ENCODE results near the gene ARL16.

Gene ARL16

DNA sequence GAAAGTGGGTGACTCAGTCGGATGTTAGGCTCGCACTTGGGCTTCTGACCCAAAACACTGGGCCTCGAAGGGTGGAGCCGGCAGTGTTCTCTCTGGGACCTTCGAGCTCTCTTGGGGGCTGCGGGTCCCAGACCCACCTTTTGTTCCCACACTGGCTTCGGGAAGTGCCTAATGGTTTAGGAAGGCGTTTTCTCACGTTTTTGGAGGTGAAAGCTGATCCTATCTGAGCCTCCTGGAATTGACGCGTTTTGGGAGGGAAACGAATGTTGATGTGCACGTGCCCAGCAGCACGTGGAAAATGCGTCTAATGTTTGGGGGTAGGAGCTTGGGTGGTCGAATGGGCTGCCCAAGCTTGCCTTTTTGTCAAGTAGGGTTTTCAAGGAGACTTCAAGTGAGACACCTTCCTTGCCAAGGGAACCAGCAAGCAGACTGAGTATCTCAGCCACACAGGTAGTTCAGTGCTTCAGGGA lies 880 bp upstream of the ARL16 start:
- in situ Hi-C loops (cut with MboI; ENCODE audit: low sequenced_read_pairs, unreplicated experiment), result no loop called here
- DNase-seq (ENCODE audit: low spot score), result no peak
- TF ChIP-seq, protein P1, sequence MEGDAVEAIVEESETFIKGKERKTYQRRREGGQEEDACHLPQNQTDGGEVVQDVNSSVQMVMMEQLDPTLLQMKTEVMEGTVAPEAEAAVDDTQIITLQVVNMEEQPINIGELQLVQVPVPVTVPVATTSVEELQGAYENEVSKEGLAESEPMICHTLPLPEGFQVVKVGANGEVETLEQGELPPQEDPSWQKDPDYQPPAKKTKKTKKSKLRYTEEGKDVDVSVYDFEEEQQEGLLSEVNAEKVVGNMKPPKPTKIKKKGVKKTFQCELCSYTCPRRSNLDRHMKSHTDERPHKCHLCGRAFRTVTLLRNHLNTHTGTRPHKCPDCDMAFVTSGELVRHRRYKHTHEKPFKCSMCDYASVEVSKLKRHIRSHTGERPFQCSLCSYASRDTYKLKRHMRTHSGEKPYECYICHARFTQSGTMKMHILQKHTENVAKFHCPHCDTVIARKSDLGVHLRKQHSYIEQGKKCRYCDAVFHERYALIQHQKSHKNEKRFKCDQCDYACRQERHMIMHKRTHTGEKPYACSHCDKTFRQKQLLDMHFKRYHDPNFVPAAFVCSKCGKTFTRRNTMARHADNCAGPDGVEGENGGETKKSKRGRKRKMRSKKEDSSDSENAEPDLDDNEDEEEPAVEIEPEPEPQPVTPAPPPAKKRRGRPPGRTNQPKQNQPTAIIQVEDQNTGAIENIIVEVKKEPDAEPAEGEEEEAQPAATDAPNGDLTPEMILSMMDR (IDR thresholded peaks at IDR 0.05; ENCODE audit: borderline replicate concordance, control extremely low read depth, extremely low read depth, insufficient read depth, missing control alignments), result no peak

DNA sequence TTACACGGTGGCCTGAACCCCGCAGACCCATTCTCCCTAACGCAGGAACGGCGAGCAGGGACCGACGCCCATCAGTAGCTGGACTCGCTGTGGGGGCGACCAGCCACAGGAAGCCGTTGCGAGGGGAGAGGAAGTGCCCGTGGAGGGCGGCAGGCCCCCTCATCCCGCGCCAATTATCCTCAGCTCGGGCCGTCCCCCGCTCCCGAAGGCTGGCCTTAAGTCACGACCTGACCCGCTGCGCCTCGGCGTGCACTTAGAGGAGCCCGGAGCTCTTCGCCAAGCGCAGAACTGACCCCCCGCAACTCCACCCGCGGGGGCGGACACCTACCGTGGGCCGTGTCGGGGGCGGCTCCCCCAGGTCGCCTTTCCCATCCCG lies 401 bp downstream of the ARL16 start:
- no peak for DNase-seq (ENCODE audit: low spot score)
- in situ Hi-C loops (cut with MboI; ENCODE audit: low sequenced_read_pairs, unreplicated experiment), result no loop called here

DNA sequence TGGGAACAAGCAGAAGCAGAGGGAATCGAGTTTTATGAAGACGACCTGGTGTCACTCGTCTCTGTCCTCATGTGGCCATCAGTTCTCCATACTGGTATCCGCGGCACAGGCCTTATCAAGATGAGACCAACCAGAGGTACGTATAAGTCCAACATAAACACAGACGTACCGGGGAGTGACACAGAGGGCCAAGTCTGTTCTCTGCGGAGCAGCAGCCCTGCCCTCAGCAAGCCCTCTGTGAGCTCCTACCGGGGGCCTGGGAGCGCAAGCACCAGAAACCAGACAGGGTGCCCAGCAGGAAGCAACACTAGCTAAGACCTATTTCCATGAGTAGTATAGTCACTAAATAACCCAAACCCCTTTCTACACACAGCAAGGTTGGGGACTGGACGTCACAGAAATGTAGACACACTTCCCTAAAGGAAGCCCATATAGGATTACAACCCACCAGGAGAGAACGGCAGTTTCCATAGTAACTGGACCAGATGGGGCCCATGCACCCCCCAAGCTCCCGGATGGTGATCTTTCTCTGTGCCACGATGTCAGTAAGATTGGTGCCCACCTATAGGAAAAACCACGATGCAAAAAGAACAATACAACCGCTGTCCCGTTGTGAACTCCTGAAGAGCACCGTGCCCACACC lies 911 bp downstream of the ARL16 start:
- DNase-seq (ENCODE audit: low spot score), result no peak
- in situ Hi-C loops (cut with MboI; ENCODE audit: low sequenced_read_pairs, unreplicated experiment), result no loop called here
- TF ChIP-seq, protein P1 (IDR thresholded peaks at IDR 0.05; ENCODE audit: borderline replicate concordance, control extremely low read depth, extremely low read depth, insufficient read depth, missing control alignments), result no peak

More for the DNA sequence above, 401 bp downstream of the ARL16 start:
- TF ChIP-seq, protein P1 (IDR thresholded peaks at IDR 0.05; ENCODE audit: borderline replicate concordance, control extremely low read depth, extremely low read depth, insufficient read depth, missing control alignments), result no peak

DNA sequence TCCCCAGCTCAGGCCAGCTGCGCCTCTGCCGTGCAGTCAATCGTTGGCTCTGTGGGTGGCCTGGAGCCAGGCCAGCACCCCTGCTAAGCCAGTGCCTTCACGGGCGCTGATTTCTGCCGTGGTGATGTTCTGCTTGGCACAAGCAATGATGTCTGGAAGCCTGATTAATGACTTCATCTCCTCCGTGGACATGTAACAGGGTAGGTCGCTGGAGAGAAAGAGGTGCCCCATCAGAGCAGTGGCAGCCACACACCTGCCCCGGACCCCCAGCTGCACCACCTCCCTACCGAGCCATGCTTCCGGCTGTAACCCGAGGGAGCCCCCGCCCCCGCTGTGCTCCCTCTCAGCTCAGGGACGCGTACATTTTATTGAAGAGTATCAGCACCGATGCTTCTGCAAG lies 1.9 kb downstream of the ARL16 start:
- DNase-seq (ENCODE audit: low spot score), result no peak
- in situ Hi-C loops (cut with MboI; ENCODE audit: low sequenced_read_pairs, unreplicated experiment), result no loop called here
- TF ChIP-seq, protein P1 (IDR thresholded peaks at IDR 0.05; ENCODE audit: borderline replicate concordance, control extremely low read depth, extremely low read depth, insufficient read depth, missing control alignments), result no peak

DNA sequence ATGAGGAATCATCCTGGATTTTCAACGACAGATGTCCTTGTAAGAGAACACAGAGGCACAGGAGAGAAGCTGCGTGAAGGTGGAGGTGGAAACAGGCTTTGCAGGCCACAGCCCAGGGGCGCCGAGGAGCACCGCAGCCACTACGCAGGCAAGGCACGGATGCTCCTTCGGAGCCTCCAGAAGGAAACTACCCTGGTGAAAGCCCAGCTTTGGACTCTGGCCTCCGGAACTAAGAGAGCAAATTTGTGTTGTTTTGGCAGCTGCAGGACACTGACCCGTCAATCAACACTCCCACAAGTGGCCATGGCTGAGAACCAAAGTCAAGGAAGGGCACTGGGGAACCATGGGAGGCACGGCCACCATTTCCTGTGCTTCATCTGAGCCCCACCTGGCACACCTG lies 3.4 kb downstream of the ARL16 start:
- TF ChIP-seq, protein P1 (IDR thresholded peaks at IDR 0.05; ENCODE audit: borderline replicate concordance, control extremely low read depth, extremely low read depth, insufficient read depth, missing control alignments), result no peak
- DNase-seq (ENCODE audit: low spot score), result no peak
- in situ Hi-C loops (cut with MboI; ENCODE audit: low sequenced_read_pairs, unreplicated experiment), result no loop called here

DNA sequence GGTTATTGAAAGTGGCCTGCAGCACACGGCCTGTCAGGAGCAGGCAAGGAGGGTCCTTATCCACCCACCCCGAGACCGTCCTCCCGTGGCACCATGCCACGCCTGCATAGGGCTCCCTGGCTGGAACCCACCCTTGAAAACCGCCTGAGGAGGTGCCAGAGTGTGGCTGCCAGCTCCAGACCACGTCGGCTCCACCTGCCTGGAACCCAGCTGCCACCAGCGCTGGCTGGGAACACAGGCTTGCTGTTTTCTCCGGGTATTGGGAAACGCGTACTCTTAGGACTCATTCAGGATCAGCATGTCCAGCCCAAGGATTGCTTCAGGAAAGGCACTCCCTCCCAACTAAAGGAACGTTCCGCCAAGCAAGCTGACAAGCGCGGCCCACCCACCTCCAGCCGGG lies 6.7 kb downstream of the ARL16 start:
- in situ Hi-C loops (cut with MboI; ENCODE audit: low sequenced_read_pairs, unreplicated experiment), result no loop called here
- DNase-seq (ENCODE audit: low spot score), result no peak
- TF ChIP-seq, protein P1 (IDR thresholded peaks at IDR 0.05; ENCODE audit: borderline replicate concordance, control extremely low read depth, extremely low read depth, insufficient read depth, missing control alignments), result no peak

Measured in GM13976 (cell line).